HUES6 (cell line): Measurements from ENCODE around the gene GTF2IRD1.
"Not testable (repeated sequence)": the region's sequence is repeated elsewhere in the genome, so short reads cannot be mapped to it uniquely, and the experiment has no call there.

Experiments
- H3K27ac ChIP-seq: 2 replicates; pipeline ENCODE4 v1.7.0; 2013; ENCODE audit warnings: low read depth, mild to moderate bottlenecking, low read length, inconsistent platforms
- H3K27me3 ChIP-seq: 2 replicates; pipeline ENCODE4 v1.6.1; 2013; ENCODE audit warnings: low read length; ENCODE audit not compliant: control insufficient read depth, insufficient read depth
- H3K36me3 ChIP-seq: 2 replicates; pipeline ENCODE4 v1.6.1; 2013; ENCODE audit warnings: low read length; ENCODE audit not compliant: control insufficient read depth, insufficient read depth
- H3K4me1 ChIP-seq: 2 replicates; pipeline ENCODE4 v1.6.1; 2013; ENCODE audit warnings: low read length; ENCODE audit not compliant: control insufficient read depth, insufficient read depth
- H3K4me3 ChIP-seq: 2 replicates; pipeline ENCODE4 v1.5.1; 2013; ENCODE audit warnings: low read depth, low read length
- H3K9ac ChIP-seq: one replicate; pipeline ENCODE4 v1.6.1; 2013; ENCODE audit warnings: mild to moderate bottlenecking, low read length
- H3K9me3 ChIP-seq: 2 replicates; pipeline ENCODE4 v1.6.1; 2013; ENCODE audit warnings: low read depth, low read length; ENCODE audit not compliant: control insufficient read depth, insufficient read depth

The GTF2IRD1 gene

DNA sequence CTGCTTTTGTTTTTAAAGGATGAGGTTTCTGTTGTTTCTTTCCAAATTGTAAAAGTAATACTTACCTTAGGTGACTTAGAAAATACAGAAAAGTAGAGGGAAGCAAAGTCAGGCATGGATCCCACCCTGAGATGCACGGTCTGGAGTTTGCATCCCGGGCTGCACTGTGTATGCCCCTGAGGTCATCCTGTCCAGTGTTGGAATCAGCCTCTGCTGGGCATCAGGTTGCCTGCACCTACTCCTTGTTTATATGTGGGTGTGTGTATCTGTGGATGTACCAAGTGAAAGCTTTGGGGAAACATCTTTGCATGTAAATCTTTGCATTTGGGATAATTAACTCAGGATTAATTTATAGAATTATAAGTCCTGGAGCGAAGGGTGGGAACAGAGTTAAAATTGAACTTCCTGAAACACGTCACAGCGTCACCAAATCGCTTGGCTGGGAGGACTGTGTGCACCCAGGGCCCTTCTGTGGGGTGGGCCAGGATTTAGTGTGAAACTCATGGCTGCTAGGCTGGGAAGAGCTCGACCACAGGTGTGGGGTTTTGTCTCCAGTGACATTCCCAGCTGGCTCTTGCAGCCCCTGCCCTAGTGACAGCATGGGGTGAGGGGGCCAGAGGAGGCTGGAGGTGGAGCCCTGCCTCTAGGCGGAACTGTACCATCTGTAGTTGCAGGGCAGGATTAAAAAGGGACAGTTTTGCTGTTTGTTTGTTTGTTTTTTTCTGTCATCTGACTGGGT is 27.9 kb downstream of the GTF2IRD1 start:
- Histone ChIP-seq H3K27ac (no peak overlapping the region), H3K36me3 (no peaks in the 10 kb centered on the region), H3K27me3 (no peaks in the 10 kb centered on the region), H3K9ac (no peak overlapping the region), H3K9me3 (no peaks in the 10 kb centered on the region), H3K4me3 (no peak overlapping the region), H3K4me1 (peaks cover 31% of the 10 kb centered on the region)

DNA sequence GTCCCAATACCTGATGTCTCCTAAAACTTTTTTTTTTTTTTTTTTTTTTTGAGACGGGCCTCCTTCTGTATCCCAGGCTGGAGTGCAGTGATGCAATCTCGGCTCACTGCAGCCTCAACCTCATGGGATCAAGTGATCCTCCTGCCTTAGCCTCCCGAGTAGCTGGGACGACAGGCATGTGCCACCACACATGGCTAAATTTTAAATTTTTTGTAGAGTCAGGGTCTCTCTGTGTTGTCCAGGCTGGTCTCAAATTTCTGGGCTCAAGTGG is 28.4 kb downstream of the GTF2IRD1 start:
- Histone ChIP-seq H3K36me3 (no peaks in the 10 kb centered on the region), H3K27ac (no peak overlapping the region), H3K4me3 (no peak overlapping the region), H3K27me3 (no peaks in the 10 kb centered on the region), H3K9me3 (no peaks in the 10 kb centered on the region), H3K9ac (no peak overlapping the region), H3K4me1 (peaks cover 31% of the 10 kb centered on the region)

GRCh38 chr7:74482629-74483401 is 29.1 kb downstream of the GTF2IRD1 start:
- H3K36me3 ChIP-seq, result no peaks in the 10 kb centered on the region
- H3K4me3 ChIP-seq, result no peak overlapping the region
- peaks cover 28% of the 10 kb centered on the region for H3K4me1 ChIP-seq
- no peak overlapping the region for H3K9ac ChIP-seq
- H3K27me3 ChIP-seq, result no peaks in the 10 kb centered on the region
- no peaks in the 10 kb centered on the region for H3K9me3 ChIP-seq
- no peak overlapping the region for H3K27ac ChIP-seq

GRCh38 chr7:74483402-74484336 is 30.0 kb downstream of the GTF2IRD1 start:
- Histone ChIP-seq H3K9ac (no peak overlapping the region), H3K9me3 (no peaks in the 10 kb centered on the region), H3K27ac (no peak overlapping the region), H3K4me3 (no peak overlapping the region), H3K27me3 (no peaks in the 10 kb centered on the region), H3K36me3 (no peaks in the 10 kb centered on the region), H3K4me1 (peaks cover 26% of the 10 kb centered on the region)

DNA sequence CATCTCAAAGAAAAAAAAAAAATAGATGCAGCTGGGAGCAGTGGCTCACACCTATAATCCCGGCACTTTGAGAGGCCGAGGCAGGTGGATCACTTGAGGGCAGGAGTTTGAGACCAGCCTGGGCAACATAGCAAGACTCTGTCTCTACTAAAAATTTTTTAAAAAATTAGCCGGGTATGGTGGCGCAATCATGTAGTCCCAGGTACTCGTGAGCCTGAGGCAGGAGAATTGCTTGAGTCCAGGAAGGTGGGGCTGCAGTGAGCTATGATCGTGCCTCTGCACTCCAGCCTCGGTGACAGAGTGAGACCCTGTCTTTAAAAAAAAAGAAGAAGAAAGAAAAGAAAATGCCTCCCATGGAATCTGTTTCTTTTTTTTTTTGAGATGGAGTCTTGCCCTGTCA is 31.9 kb downstream of the GTF2IRD1 start:
- Histone ChIP-seq H3K4me1 (peaks cover 13% of the 10 kb centered on the region), H3K27me3 (no peaks in the 10 kb centered on the region), H3K36me3 (no peaks in the 10 kb centered on the region), H3K9ac (no peak overlapping the region), H3K9me3 (no peaks in the 10 kb centered on the region), H3K4me3 (no peak overlapping the region), H3K27ac (no peak overlapping the region)

GRCh38 chr7:74488518-74489030 is 34.9 kb downstream of the GTF2IRD1 start:
- not testable (repeated sequence) for H3K9ac ChIP-seq, H3K9me3 ChIP-seq, H3K4me1 ChIP-seq, H3K36me3 ChIP-seq, H3K27me3 ChIP-seq, H3K4me3 ChIP-seq, H3K27ac ChIP-seq

- H3K9me3 ChIP-seq, result peaks cover 5% of the 10 kb centered on the region; the same call in 1 of the 2 replicates
- H3K4me3 ChIP-seq, result no peak overlapping the region
- H3K27me3 ChIP-seq, result no peaks in the 10 kb centered on the region
- H3K36me3 ChIP-seq, result peaks cover 5% of the 10 kb centered on the region; the same call in 1 of the 2 replicates
- H3K4me1 ChIP-seq, result no peaks in the 10 kb centered on the region
- H3K27ac ChIP-seq, result no peak overlapping the region
- H3K9ac ChIP-seq, result no peak overlapping the region
These were observed 36.6 kb downstream of the GTF2IRD1 start for GRCh38 chr7:74489997-74490945.

GRCh38 chr7:74491490-74491889 is 37.8 kb downstream of the GTF2IRD1 start:
- not testable (repeated sequence) for H3K9ac ChIP-seq, H3K36me3 ChIP-seq, H3K27ac ChIP-seq, H3K27me3 ChIP-seq, H3K9me3 ChIP-seq, H3K4me1 ChIP-seq, H3K4me3 ChIP-seq

DNA sequence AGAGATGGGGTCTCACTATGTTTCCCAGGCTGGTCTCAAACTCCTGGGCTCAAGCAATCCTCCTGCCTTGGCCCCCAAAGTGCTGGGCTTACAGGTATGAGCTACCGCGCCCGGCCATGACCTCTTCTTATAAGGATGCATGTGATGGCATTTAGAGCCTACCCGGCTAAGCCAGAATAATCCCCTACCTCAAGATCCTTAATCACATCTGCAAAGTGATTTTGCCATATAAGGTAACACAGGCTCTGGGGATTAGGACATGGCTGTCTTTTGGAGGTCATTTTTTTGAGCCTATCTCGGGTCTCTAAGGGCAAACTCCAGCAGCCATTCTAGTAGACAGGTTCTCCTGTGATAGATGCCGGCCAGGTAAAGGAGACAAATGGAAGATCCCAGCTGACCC is 39.6 kb downstream of the GTF2IRD1 start:
- Histone ChIP-seq H3K9ac (no peak overlapping the region), H3K36me3 (peaks cover 5% of the 10 kb centered on the region; the same call in 1 of the 2 replicates), H3K27ac (no peak overlapping the region), H3K4me3 (no peak overlapping the region), H3K27me3 (no peaks in the 10 kb centered on the region), H3K9me3 (peaks cover 5% of the 10 kb centered on the region; the same call in 1 of the 2 replicates), H3K4me1 (no peaks in the 10 kb centered on the region)

DNA sequence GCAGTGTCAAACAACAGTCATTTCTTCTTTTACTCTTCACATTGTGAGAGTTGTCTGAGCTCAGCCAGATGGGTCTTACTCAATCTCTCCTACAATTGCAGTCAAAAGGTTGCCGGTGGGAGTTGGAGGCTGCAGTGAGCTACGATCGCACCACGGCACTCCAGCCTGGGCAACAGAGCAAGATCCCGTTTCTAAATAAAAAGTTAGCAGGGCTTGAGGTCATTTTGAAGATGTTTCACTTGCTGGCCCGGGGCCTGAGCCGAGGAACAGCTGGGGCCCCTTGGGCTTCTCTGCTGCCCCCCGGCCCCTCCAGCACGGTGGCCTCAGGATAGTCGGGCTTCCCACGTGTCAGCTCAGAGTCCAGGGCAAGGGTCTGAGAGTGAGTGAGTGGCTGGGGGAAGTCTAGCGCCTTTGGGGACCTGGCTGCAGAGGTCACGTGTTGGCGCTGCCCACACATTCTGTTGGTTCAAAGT is 40.4 kb downstream of the GTF2IRD1 start:
- no peak overlapping the region for H3K27ac ChIP-seq
- no peaks in the 10 kb centered on the region for H3K27me3 ChIP-seq
- H3K36me3 ChIP-seq, result peaks cover 5% of the 10 kb centered on the region; the same call in 1 of the 2 replicates
- no peaks in the 10 kb centered on the region for H3K4me1 ChIP-seq
- H3K9me3 ChIP-seq, result peaks cover 5% of the 10 kb centered on the region; the same call in 1 of the 2 replicates
- H3K4me3 ChIP-seq, result no peak overlapping the region
- H3K9ac ChIP-seq, result no peak overlapping the region
